IMR-90 (cell line): Measurements from ENCODE around the gene ERC2. TPM values are rescaled to one million over a fixed set of nuclear protein-coding genes. Genes with fewer than 3 reads are reported as not detected.

Experiments
- ATAC-seq: fragments of 200-7000 bp; cut with Tn5 transposase; 2 replicates; pipeline ENCODE4 v1.9.1; 2020; ENCODE audit warnings: low read depth, mild to moderate bottlenecking, moderate library complexity
- BruUV-seq: library from RNA; stranded (reverse); fragments of 400-500 nt; replicated peaks from 2 replicates; lab custom pipeline; 2021; lab: Mats Ljungman, UMichigan
- CTCF ChIA-PET: fragments of 300-600 bp; formaldehyde crosslinking; extraction: SDS; loops from one replicate; lab custom pipeline; 2021; ENCODE audit warnings: antibody characterized with exemption; lab: Yijun Ruan, JAX
- POLR2A ChIA-PET: fragments of 300-600 bp; sonication (Branson Sonifier 250); formaldehyde crosslinking; loops from one replicate; lab custom pipeline; 2022; ENCODE audit warnings: antibody characterized with exemption; ENCODE audit not compliant: unreplicated experiment; lab: Charles Lee
- DNase-seq: peaks from one replicate; pipeline ENCODE4 v3.0.0; 2013
- H2AFZ ChIP-seq: replicated peaks from 2 replicates; pipeline ENCODE3; 2013; ENCODE audit warnings: low read length, mild to moderate bottlenecking; ENCODE audit not compliant: poor library complexity
- H2AK5ac ChIP-seq: 2 replicates; pipeline ENCODE4 v1.6.1; 2013; ENCODE audit warnings: low read depth, low read length, inconsistent platforms
- H2AK9ac ChIP-seq: replicated peaks from 2 replicates; pipeline ENCODE3; 2013; ENCODE audit warnings: mild to moderate bottlenecking, low read depth, low read length, moderate library complexity; ENCODE audit not compliant: poor library complexity
- H2BK120ac ChIP-seq: 2 replicates; pipeline ENCODE4 v1.6.1; 2013; ENCODE audit warnings: low read depth, low read length, inconsistent platforms
- H2BK15ac ChIP-seq: 3 replicates; pipeline ENCODE4 v1.6.1; 2013; ENCODE audit warnings: low read depth, low read length, inconsistent platforms
- H2BK20ac ChIP-seq: 2 replicates; pipeline ENCODE4 v1.6.1; 2013; ENCODE audit warnings: low read depth, mild to moderate bottlenecking, inconsistent platforms, low read length, moderate library complexity
- H2BK5ac ChIP-seq: 2 replicates; pipeline ENCODE4 v1.6.1; 2013; ENCODE audit warnings: mild to moderate bottlenecking, low read depth, low read length, inconsistent platforms; ENCODE audit not compliant: poor library complexity, severe bottlenecking
- H3K14ac ChIP-seq: replicated peaks from 2 replicates; pipeline ENCODE4 v1.6.1; 2013; ENCODE audit warnings: low read depth, low read length, inconsistent platforms
- H3K18ac ChIP-seq: 2 replicates; pipeline ENCODE4 v1.6.1; 2013; ENCODE audit warnings: low read depth, low read length, control low read depth
- H3K23ac ChIP-seq: 2 replicates; pipeline ENCODE4 v1.6.1; 2013; ENCODE audit warnings: low read depth, low read length, inconsistent platforms
- H3K27ac ChIP-seq: 2 replicates; pipeline ENCODE4 v1.5.1; 2013; ENCODE audit warnings: mild to moderate bottlenecking, control low read depth, low read length; ENCODE audit not compliant: insufficient read depth
- H3K27me3 ChIP-seq: 2 replicates; pipeline ENCODE4 v1.6.1; 2013; ENCODE audit warnings: low read length; ENCODE audit not compliant: control insufficient read depth, insufficient read depth
- H3K36me3 ChIP-seq: 2 replicates; pipeline ENCODE4 v1.6.1; 2013; ENCODE audit warnings: low read length, mixed read lengths; ENCODE audit not compliant: control insufficient read depth, insufficient read depth
- H3K4ac ChIP-seq: 2 replicates; pipeline ENCODE4 v1.6.1; 2013; ENCODE audit warnings: low read depth, low read length, inconsistent platforms
- H3K4me1 ChIP-seq: 2 replicates; pipeline ENCODE4 v1.6.1; 2013; ENCODE audit warnings: low read length, mixed read lengths; ENCODE audit not compliant: control insufficient read depth, insufficient read depth
- H3K4me2 ChIP-seq: 2 replicates; pipeline ENCODE4 v1.6.1; 2013; ENCODE audit warnings: low read depth, mild to moderate bottlenecking, control low read depth, low read length, moderate library complexity
- H3K4me3 ChIP-seq: 2 replicates; pipeline ENCODE4 v1.5.1; 2013; ENCODE audit warnings: low read depth, mild to moderate bottlenecking, control low read depth, low read length, moderate library complexity; ENCODE audit not compliant: insufficient read depth
- H3K56ac ChIP-seq: 2 replicates; pipeline ENCODE4 v1.6.1; 2013; ENCODE audit warnings: low read length, inconsistent platforms; ENCODE audit not compliant: insufficient read depth; ENCODE audit errors: extremely low read depth
- H3K79me1 ChIP-seq, 2 experiments: 2 replicates each; pipeline ENCODE4 v1.6.1; 2013; ENCODE audit warnings: low read length in 2 of 2, inconsistent platforms in 1 of 2, low read depth in 1 of 2
- H3K9ac ChIP-seq: 2 replicates; pipeline ENCODE4 v1.6.1; 2013; ENCODE audit warnings: low read depth, low read length, control low read depth
- H3K9me1 ChIP-seq: 2 replicates; pipeline ENCODE4 v1.6.1; 2013; ENCODE audit warnings: low read length, inconsistent platforms; ENCODE audit not compliant: insufficient read depth
- H3K9me3 ChIP-seq: 2 replicates; pipeline ENCODE4 v1.6.1; 2013; ENCODE audit warnings: low read length; ENCODE audit not compliant: control insufficient read depth, insufficient read depth
- H4K20me1 ChIP-seq: 2 replicates; pipeline ENCODE4 v1.6.1; 2013; ENCODE audit warnings: low read length, inconsistent platforms; ENCODE audit not compliant: insufficient read depth
- H4K5ac ChIP-seq: 2 replicates; pipeline ENCODE4 v1.6.1; 2013; ENCODE audit warnings: mild to moderate bottlenecking, low read depth, low read length, control low read depth
- H4K8ac ChIP-seq, 2 experiments: 2 replicates each; pipeline ENCODE4 v1.6.1; 2013; ENCODE audit warnings: low read depth in 2 of 2, low read length in 2 of 2, control low read depth in 1 of 2, inconsistent platforms in 1 of 2
- H4K91ac ChIP-seq: 2 replicates; pipeline ENCODE4 v1.6.1; 2013; ENCODE audit warnings: low read depth, low read length, inconsistent platforms; ENCODE audit not compliant: insufficient read depth
- CHD1 ChIP-seq: IDR thresholded peaks from 2 replicates; pipeline ENCODE4 v1.6.1; 2012; ENCODE audit warnings: low read depth, low read length, improper control_type of control experiment
- ELK1 ChIP-seq: fragments of 150-350 bp; IDR thresholded peaks from 2 replicates; pipeline ENCODE4 v1.6.1; 2016; ENCODE audit warnings: low read depth, mild to moderate bottlenecking, low read length, moderate library complexity, borderline replicate concordance
- MAFK ChIP-seq: IDR thresholded peaks from 2 replicates; pipeline ENCODE4 v1.6.1; 2012; ENCODE audit warnings: low read depth, low read length, improper control_type of control experiment
- NFE2L2 ChIP-seq: fragments of 150-350 bp; IDR thresholded peaks from 2 replicates; pipeline ENCODE4 v1.6.1; 2016; ENCODE audit warnings: low read depth, mild to moderate bottlenecking, low read length
- RAD21 ChIP-seq: IDR thresholded peaks from 2 replicates; pipeline ENCODE4 v1.6.1; 2012; ENCODE audit warnings: low read length, improper control_type of control experiment
- WGBS, 2 experiments: methylation state at CpG; one replicate each; pipeline versions ENCODE4 v1.1.5 to v1.1.7; 2013; ENCODE audit warnings: missing lambda C conversion rate in 2 of 2; ENCODE audit not compliant: insufficient read length in 1 of 2; ENCODE audit errors: extremely low coverage in 2 of 2; 5-methylcytosine and 5-hydroxymethylcytosine counted together
- dilution Hi-C: fragments of 300-500 bp; cut with HindIII; formaldehyde crosslinking; loops from one replicate; pipeline ENCODE4 v1.14.3; 2018; ENCODE audit warnings: low sequenced_read_pairs; ENCODE audit not compliant: unreplicated experiment
- in situ Hi-C: fragments of 300-500 bp; cut with MboI; formaldehyde crosslinking; loops from 3 replicates; pipeline ENCODE4 v1.14.3; 2019; ENCODE audit warnings: low sequenced_read_pairs, inconsistent platforms, mixed read lengths
- intact Hi-C: fragments of 100-400 bp; cut with micrococcal nuclease; formaldehyde crosslinking; loops from 2 replicates; pipeline ENCODE4 v1.10.0; 2022
- polyA plus RNA-seq, 3 experiments: library from polyadenylated mRNA; depleted of rRNA; stranded (reverse); fragments of >200 nt; gene quantifications; 2 replicates each; pipeline ENCODE4 v1.2.3, GENCODE V29; 2012; ENCODE audit warnings: low replicate concordance in 1 of 3
- total RNA-seq: library from RNA; depleted of rRNA; stranded (reverse); fragments of >200 nt; gene quantifications from 2 replicates; pipeline ENCODE4 v1.2.3, GENCODE V29; 2012

The ERC2 gene
- total and polyA plus RNA-seq, 2 of the 4 experiments (the other 2 are of a cell fraction) = 0.17 to 0.18 TPM

DNA sequence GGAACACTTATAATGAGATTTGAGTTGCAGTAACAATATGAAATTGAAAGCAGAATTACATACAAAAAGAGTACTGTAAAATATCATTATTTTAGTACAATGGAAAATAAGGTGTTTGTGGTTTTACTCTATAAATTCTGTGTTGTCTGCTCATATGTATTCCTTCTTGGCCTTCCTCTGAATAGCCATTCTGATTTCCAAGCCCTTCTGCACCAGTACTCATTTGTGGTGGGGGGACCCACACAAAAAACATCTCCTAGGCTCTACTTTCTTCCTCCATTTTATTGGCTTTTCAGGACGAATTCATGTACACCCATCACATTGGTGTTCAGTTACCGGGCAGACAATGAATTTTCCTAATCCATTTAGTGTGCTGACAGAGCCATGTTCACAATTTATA, 338.2 kb downstream of the ERC2 start:
- Histone ChIP-seq H3K36me3 (no peaks in the 10 kb centered on the region), H3K9me1 (no peaks in the 10 kb centered on the region), H2AK5ac (no peak overlapping the region), H3K18ac (no peak overlapping the region), H4K91ac (no peak overlapping the region), H3K9me3 (no peaks in the 10 kb centered on the region), H2BK15ac (no peak overlapping the region), H2BK20ac (no peak overlapping the region), H3K4me1 (peaks cover 3% of the 10 kb centered on the region), H4K8ac (no peak overlapping the region), H4K20me1 (no peaks in the 10 kb centered on the region; the same call in 1 of the 2 replicates), H3K79me1 (no peaks in the 10 kb centered on the region), H3K27ac (no peak overlapping the region), H2AFZ (no peak overlapping the region), H3K4me3 (no peak overlapping the region), H3K23ac (no peak overlapping the region), H2AK9ac (no peak overlapping the region), H3K9ac (no peak overlapping the region), H2BK5ac (no peak overlapping the region), H3K4ac (no peak overlapping the region), H3K27me3 (peaks cover 5% of the 10 kb centered on the region), H3K14ac (no peak overlapping the region), H3K56ac (no peak overlapping the region), H2BK120ac (no peak overlapping the region), H4K5ac (no peak overlapping the region), H3K4me2 (no peak overlapping the region)
- ATAC-seq (no peak), DNase-seq (no peak)
- intact Hi-C loops (loop anchor here (5.0 to 10.0 kb wide), 2 partner anchors 645 to 1137 kb away; partner anchors contain the start of gene WNT5A), dilution Hi-C loops (no loop called here), in situ Hi-C loops (no loop called here)
- no TSS peak for BruUV-seq
- TF ChIP-seq MAFK (no peak), ELK1 (no peak), NFE2L2 (no peak), RAD21 (no peak), CHD1 (no peak)
- CTCF ChIA-PET = no interaction called here
- no CpG with 5 or more reads among the region's 2 CpGs for WGBS, 2 experiments
- POLR2A ChIA-PET = interaction anchor here (0.7 kb wide), 1 partner anchor 17 kb away, joined by 3 read pairs; no protein-coding TSS in a partner anchor
